ENCODE results near the gene RBFOX2. TPM values are rescaled to one million over a fixed set of nuclear protein-coding genes. Genes with fewer than 3 reads are reported as not detected.

The RBFOX2 gene
- polyA plus RNA-seq, 1 of the 3 experiments (the other 2 are of a cell fraction): 115 TPM

DNA sequence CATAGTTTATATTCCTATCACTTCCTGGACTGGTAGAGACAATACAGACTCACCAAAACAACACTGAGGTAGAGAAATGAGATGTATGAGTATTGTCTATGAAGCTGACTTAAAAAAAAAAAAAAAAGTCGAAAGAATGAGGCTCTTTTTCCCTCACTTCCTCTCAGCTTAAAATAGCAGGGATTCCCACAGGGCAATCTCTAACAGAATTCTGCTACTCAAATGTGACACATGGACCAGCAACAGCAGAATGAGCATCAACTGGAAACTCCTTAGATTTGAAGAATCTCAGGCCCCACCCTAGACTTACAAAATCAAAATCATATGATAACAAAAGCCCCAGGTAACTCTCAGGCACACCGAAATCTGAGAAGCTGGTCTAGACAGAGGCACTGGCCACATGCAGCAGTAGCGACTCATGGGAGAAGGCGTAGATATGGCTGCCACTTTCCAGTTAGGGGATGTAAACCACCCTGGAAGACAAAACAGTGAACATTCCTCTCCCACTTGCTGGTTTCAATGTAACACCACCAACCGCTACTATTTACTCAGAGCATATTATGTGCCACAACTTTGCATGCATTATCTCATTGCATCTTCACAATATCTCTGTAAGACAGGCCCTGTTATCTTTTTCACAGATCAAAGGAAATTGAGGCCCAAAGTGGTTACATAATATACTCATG lies 128.0 kb downstream of the RBFOX2 start (continued):
- TF ChIP-seq TCF12 (IDR thresholded peaks at IDR 0.05) (peak; percentile 65), NFIC (IDR thresholded peaks at IDR 0.05; ENCODE audit: borderline replicate concordance) (peak; percentile 29; the same call in 1 of the 2 replicates)

GRCh38 chr22:35899736-35900135 lies 128.9 kb downstream of the RBFOX2 start:
- Histone ChIP-seq H3K4me1 (ENCODE audit: control insufficient read depth in 1 of 2, insufficient read depth in 2 of 2, low read depth in 1 of 2, low read length in 1 of 2) (peaks cover 28 to 41% of the 10 kb centered on the region in 2 experiments), H3K9me2 (no peaks in the 10 kb centered on the region), H2AFZ (ENCODE audit: low read depth) (no peak overlapping the region), H4K20me1 (ENCODE audit: insufficient read depth) (peaks cover 95% of the 10 kb centered on the region), H3K9me3 (no peaks in the 10 kb centered on the region), H3F3A (replicated peaks; ENCODE audit: insufficient read depth) (peaks cover 29% of the 10 kb centered on the region), H3K27me3 (ENCODE audit: insufficient read depth) (no peaks in the 10 kb centered on the region), H3K27ac (ENCODE audit: low read depth in 2 of 2, low read length in 1 of 2) (peak overlapping the region; percentile 29 to 79), H3K9ac (peak overlapping the region; percentile 26; the same call in 1 of the 2 replicates), H3K36me3 (replicated peaks in 1 of 2; ENCODE audit: control insufficient read depth in 1 of 2, insufficient read depth in 2 of 2, low read length in 1 of 2) (no peaks in the 10 kb centered on the region), H3K79me2 (ENCODE audit: insufficient read depth) (peaks cover 86% of the 10 kb centered on the region), H3K4me2 (peak overlapping the region; percentile 57), H3K4me3 (ENCODE audit: low read depth in 2 of 2, low read length in 1 of 2) (no peak overlapping the region)
- ChIA-PET CTCF (interaction anchor here (1.0 to 1.3 kb wide), 2 partner anchors 13 to 166 kb away, joined by 3 to 4 read pairs; no protein-coding TSS in a partner anchor), POLR2A (no interaction called here)
- DNase-seq: no peak
- TF ChIP-seq FOXM1 (IDR thresholded peaks at IDR 0.05; ENCODE audit: low read depth) (no peak), EZH2phosphoT487 (IDR thresholded peaks at IDR 0.05; ENCODE audit: borderline replicate concordance, low read depth) (no peak), EP300 (IDR thresholded peaks at IDR 0.05; ENCODE audit: borderline replicate concordance in 1 of 2, low read depth in 1 of 2, low read length in 1 of 2) (no peak), RCOR1 (IDR thresholded peaks at IDR 0.05; ENCODE audit: low read length) (no peak), TCF12 (IDR thresholded peaks at IDR 0.05) (no peak), RFX5 (IDR thresholded peaks at IDR 0.05; ENCODE audit: low read length) (no peak), CHD2 (IDR thresholded peaks at IDR 0.05; ENCODE audit: low read length, partially characterized antibody) (no peak), SMC3 (IDR thresholded peaks at IDR 0.05; ENCODE audit: low read depth, low read length) (no peak)

GRCh38 chr22:35896111-35896705 lies 132.4 kb downstream of the RBFOX2 start:
- H4K20me1 ChIP-seq (ENCODE audit: insufficient read depth): peaks cover 95% of the 10 kb centered on the region

More at GRCh38 chr22:35896111-35896705, 132.4 kb downstream of the RBFOX2 start:
- no peak overlapping the region for H3K4me2 ChIP-seq
- H2AFZ ChIP-seq (ENCODE audit: low read depth): no peak overlapping the region
- no peaks in the 10 kb centered on the region for H3K9me2 ChIP-seq
- no peak for DNase-seq
- no peak for TF ChIP-seq GABPA (IDR thresholded peaks at IDR 0.05; ENCODE audit: low read depth)
- TF ChIP-seq USF2 (IDR thresholded peaks at IDR 0.05; ENCODE audit: borderline replicate concordance, low read depth, low read length): no peak
- TF ChIP-seq EZH2phosphoT487 (IDR thresholded peaks at IDR 0.05; ENCODE audit: borderline replicate concordance, low read depth): no peak
- no peak for TF ChIP-seq EP300 (IDR thresholded peaks at IDR 0.05; ENCODE audit: borderline replicate concordance in 1 of 2, low read depth in 1 of 2, low read length in 1 of 2)
- TF ChIP-seq TAF1 (IDR thresholded peaks at IDR 0.05; ENCODE audit: borderline replicate concordance, low read depth, low read length): no peak
- TF ChIP-seq RCOR1 (IDR thresholded peaks at IDR 0.05; ENCODE audit: low read length): no peak
- TF ChIP-seq CHD2 (IDR thresholded peaks at IDR 0.05; ENCODE audit: low read length, partially characterized antibody): no peak
- TF ChIP-seq GATA2 (CRISPR knock-in tag; IDR thresholded peaks at IDR 0.05): no peak
- TF ChIP-seq RFX5 (IDR thresholded peaks at IDR 0.05; ENCODE audit: low read length): no peak
- no peak overlapping the region for H3K9ac ChIP-seq
- 92% methylated on average over 7 of the region's 7 CpGs for WGBS (ENCODE audit: low lambda C conversion rate)
- H3K9me3 ChIP-seq: no peaks in the 10 kb centered on the region
- peak overlapping the region in 1 of 2 experiments; percentile 19; a peak in 1 of 4 replicates for H3K27ac ChIP-seq (ENCODE audit: low read depth in 2 of 2, low read length in 1 of 2)
- ChIA-PET CTCF (interaction anchor here (0.7 to 4.7 kb wide), 8 partner anchors 9 to 274 kb away, joined by 3 to 23 read pairs (median 4); no protein-coding TSS in a partner anchor), POLR2A (no interaction called here)
- peaks cover 27% of the 10 kb centered on the region for H3F3A ChIP-seq (replicated peaks; ENCODE audit: insufficient read depth)
- peaks cover 53 to 57% of the 10 kb centered on the region in 2 experiments for H3K4me1 ChIP-seq (ENCODE audit: control insufficient read depth in 1 of 2, insufficient read depth in 2 of 2, low read depth in 1 of 2, low read length in 1 of 2)
- peaks cover 86% of the 10 kb centered on the region for H3K79me2 ChIP-seq (ENCODE audit: insufficient read depth)
- no peaks in the 10 kb centered on the region for H3K36me3 ChIP-seq (replicated peaks in 1 of 2; ENCODE audit: control insufficient read depth in 1 of 2, insufficient read depth in 2 of 2, low read length in 1 of 2)
- no peak overlapping the region for H3K4me3 ChIP-seq (ENCODE audit: low read depth in 2 of 2, low read length in 1 of 2)
- no peaks in the 10 kb centered on the region for H3K27me3 ChIP-seq (ENCODE audit: insufficient read depth)
